ENCODE measurements around the gene ZNF746. TPM values are rescaled to one million over a fixed set of nuclear protein-coding genes. Genes with fewer than 3 reads are reported as not detected.

ZNF746 gene
- total RNA-seq, 1 experiment from 2014 or later = 19.2 TPM

DNA sequence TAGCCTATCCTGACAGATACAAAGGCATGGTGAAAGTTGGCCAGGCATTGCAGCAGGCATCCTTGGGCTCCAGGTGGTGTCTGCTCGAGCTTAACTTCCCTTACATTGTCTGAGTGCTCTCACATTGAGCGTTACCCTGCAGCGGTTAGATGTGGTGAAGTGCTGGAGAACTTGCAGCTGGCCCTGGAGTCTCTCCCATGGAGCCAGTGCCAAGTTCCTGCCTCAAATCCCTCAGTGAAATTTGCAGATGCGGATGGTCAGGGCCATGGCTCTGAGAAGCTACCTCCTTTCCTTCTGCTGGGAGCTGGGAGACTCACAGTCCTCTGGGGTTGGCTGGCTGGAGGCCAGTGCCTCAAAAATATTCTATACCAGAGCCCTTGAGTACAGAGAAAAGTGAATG, 3.3 kb upstream of the ZNF746 start:
- BruUV-seq (replicated peaks) = no TSS peak
- TF ChIP-seq EZH2 (IDR thresholded peaks at IDR 0.05; ENCODE audit: low read depth) = no peak
- TF ChIP-seq, protein P1, sequence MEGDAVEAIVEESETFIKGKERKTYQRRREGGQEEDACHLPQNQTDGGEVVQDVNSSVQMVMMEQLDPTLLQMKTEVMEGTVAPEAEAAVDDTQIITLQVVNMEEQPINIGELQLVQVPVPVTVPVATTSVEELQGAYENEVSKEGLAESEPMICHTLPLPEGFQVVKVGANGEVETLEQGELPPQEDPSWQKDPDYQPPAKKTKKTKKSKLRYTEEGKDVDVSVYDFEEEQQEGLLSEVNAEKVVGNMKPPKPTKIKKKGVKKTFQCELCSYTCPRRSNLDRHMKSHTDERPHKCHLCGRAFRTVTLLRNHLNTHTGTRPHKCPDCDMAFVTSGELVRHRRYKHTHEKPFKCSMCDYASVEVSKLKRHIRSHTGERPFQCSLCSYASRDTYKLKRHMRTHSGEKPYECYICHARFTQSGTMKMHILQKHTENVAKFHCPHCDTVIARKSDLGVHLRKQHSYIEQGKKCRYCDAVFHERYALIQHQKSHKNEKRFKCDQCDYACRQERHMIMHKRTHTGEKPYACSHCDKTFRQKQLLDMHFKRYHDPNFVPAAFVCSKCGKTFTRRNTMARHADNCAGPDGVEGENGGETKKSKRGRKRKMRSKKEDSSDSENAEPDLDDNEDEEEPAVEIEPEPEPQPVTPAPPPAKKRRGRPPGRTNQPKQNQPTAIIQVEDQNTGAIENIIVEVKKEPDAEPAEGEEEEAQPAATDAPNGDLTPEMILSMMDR (conservative IDR thresholded peaks at IDR 0.05) = no peak
- intact Hi-C loops (cut with micrococcal nuclease; ENCODE audit: unreplicated experiment) = no loop called here
- CTCF ChIA-PET = no interaction called here
- no peaks in the 10 kb centered on the region for H3K9me2 ChIP-seq (ENCODE audit: insufficient read depth)
- H4K20me1 ChIP-seq (ENCODE audit: insufficient read depth) = no peaks in the 10 kb centered on the region; the same call in 1 of the 2 replicates
- no peak overlapping the region for H2AFZ ChIP-seq
- POLR2A ChIA-PET (ENCODE audit: unreplicated experiment) = no interaction called here
- H3K4me2 ChIP-seq = no peak overlapping the region
- no peaks in the 10 kb centered on the region for H3F3A ChIP-seq (ENCODE audit: insufficient read depth, low read depth)
- no peak overlapping the region for H3K27ac ChIP-seq
- H3K9me3 ChIP-seq (ENCODE audit: insufficient read depth, low read depth) = peaks cover 8% of the 10 kb centered on the region; the same call in 1 of the 2 replicates
- H3K4me3 ChIP-seq = no peak overlapping the region
- H3K36me3 ChIP-seq (ENCODE audit: low read depth) = no peaks in the 10 kb centered on the region
- peaks cover 12% of the 10 kb centered on the region for H3K79me2 ChIP-seq (ENCODE audit: low read depth)
- no peaks in the 10 kb centered on the region for H3K27me3 ChIP-seq (ENCODE audit: insufficient read depth, low read depth)
- no peak for DNase-seq
- H3K4me1 ChIP-seq (replicated peaks; ENCODE audit: insufficient read depth) = peaks cover 7% of the 10 kb centered on the region

DNA sequence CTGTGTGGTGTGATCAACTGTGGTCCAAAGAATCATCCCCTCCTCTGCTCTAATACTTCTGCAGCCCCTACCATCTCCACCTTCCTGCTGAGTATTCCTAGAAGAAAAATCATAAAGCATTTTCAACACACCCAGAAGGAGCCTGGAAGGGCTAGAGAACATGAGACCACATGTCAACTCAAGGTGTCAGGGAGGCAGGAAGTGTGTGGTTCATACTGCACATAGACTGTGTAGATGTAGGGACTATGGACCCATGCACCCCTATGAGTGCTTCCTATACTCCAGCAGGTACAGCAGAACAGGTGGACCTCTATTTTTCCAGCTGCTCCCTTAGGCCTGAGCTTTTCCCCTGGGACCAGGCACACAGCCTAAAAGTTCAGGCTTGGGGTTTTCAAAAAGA, 2.6 kb upstream of the ZNF746 start:
- H2AFZ ChIP-seq = no peak overlapping the region
- no peaks in the 10 kb centered on the region for H3K9me2 ChIP-seq (ENCODE audit: insufficient read depth)
- H3K79me2 ChIP-seq (ENCODE audit: low read depth) = peaks cover 19% of the 10 kb centered on the region
- no TSS peak for BruUV-seq (replicated peaks)
- no peaks in the 10 kb centered on the region for H3K27me3 ChIP-seq (ENCODE audit: insufficient read depth, low read depth)
- no peak for DNase-seq
- H3K36me3 ChIP-seq (ENCODE audit: low read depth) = no peaks in the 10 kb centered on the region
- no peaks in the 10 kb centered on the region for H3F3A ChIP-seq (ENCODE audit: insufficient read depth, low read depth)
- ChIA-PET POLR2A (ENCODE audit: unreplicated experiment) (interaction anchor here (0.5 kb wide), 1 partner anchor 200 kb away, joined by 3 read pairs; no protein-coding TSS in a partner anchor), CTCF (no interaction called here)
- peaks cover 8% of the 10 kb centered on the region; the same call in 1 of the 2 replicates for H3K9me3 ChIP-seq (ENCODE audit: insufficient read depth, low read depth)
- no peak overlapping the region for H3K27ac ChIP-seq
- intact Hi-C loops (cut with micrococcal nuclease; ENCODE audit: unreplicated experiment) = no loop called here
- TF ChIP-seq, protein P1 (conservative IDR thresholded peaks at IDR 0.05) = no peak
- no peak for TF ChIP-seq EZH2 (IDR thresholded peaks at IDR 0.05; ENCODE audit: low read depth)
- H4K20me1 ChIP-seq (ENCODE audit: insufficient read depth) = peaks cover 3% of the 10 kb centered on the region; the same call in 1 of the 2 replicates
- H3K4me1 ChIP-seq (replicated peaks; ENCODE audit: insufficient read depth) = peaks cover 14% of the 10 kb centered on the region
- H3K4me3 ChIP-seq = no peak overlapping the region
- no peak overlapping the region for H3K4me2 ChIP-seq

DNA sequence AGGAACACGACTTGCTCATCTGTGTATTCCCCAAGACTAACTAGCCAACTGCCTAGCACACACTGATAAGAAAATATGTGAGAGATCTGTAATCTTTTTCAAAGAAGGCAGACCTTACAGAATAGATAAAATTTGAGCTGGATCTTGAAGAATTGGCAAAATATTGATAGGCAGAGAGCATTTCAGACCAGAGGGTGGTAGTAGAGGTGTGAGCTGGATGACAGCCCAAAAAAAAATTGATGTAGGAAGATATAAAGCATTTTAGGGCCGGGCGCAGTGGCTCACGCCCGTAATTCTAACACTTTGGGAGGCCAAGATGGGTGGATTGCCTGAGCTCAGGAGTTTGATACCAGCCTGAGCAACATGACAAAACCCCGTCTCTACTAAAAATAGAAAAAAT, 1.2 kb upstream of the ZNF746 start:
- POLR2A ChIA-PET (ENCODE audit: unreplicated experiment) = interaction anchor here (0.6 kb wide), 1 partner anchor 158 kb away, joined by 3 read pairs; no protein-coding TSS in a partner anchor
- intact Hi-C loops (cut with micrococcal nuclease; ENCODE audit: unreplicated experiment) = loop anchor here (5.0 to 10.0 kb wide), 6 partner anchors 77 to 534 kb away; no protein-coding TSS in a partner anchor

More for the DNA sequence above, 1.2 kb upstream of the ZNF746 start:
- BruUV-seq (replicated peaks) = no TSS peak
- Histone ChIP-seq H3K9me2 (ENCODE audit: insufficient read depth) (no peaks in the 10 kb centered on the region), H3K4me1 (replicated peaks; ENCODE audit: insufficient read depth) (peaks cover 17% of the 10 kb centered on the region), H3K9me3 (ENCODE audit: insufficient read depth, low read depth) (no peaks in the 10 kb centered on the region), H3K27me3 (ENCODE audit: insufficient read depth, low read depth) (no peaks in the 10 kb centered on the region), H3K36me3 (ENCODE audit: low read depth) (no peaks in the 10 kb centered on the region), H3K4me3 (no peak overlapping the region), H3K27ac (no peak overlapping the region), H2AFZ (no peak overlapping the region), H4K20me1 (ENCODE audit: insufficient read depth) (peaks cover 4% of the 10 kb centered on the region; the same call in 1 of the 2 replicates), H3K4me2 (no peak overlapping the region), H3K79me2 (ENCODE audit: low read depth) (peaks cover 26% of the 10 kb centered on the region), H3F3A (ENCODE audit: insufficient read depth, low read depth) (no peaks in the 10 kb centered on the region)
- TF ChIP-seq, protein P1 (conservative IDR thresholded peaks at IDR 0.05) = no peak
- no peak for TF ChIP-seq EZH2 (IDR thresholded peaks at IDR 0.05; ENCODE audit: low read depth)
- CTCF ChIA-PET = no interaction called here
- DNase-seq = no peak
